ENCODE measurements around the gene RPLP2. TPM values are rescaled to one million over a fixed set of nuclear protein-coding genes. Genes with fewer than 3 reads are reported as not detected.

Gene RPLP2
- total RNA-seq, 1 donor from 2014 or later: 1,209 TPM

- ATAC-seq (no peak), DNase-seq (ENCODE audit: low spot score) (no peak)
- intact Hi-C loops (cut with DNase I): loop anchor here (5.0 kb wide), 1 partner anchor 198 kb away; no protein-coding TSS in a partner anchor
Observed at GRCh38 chr11:853682-854448, 44.1 kb downstream of the RPLP2 start.

- DNase-seq (ENCODE audit: low spot score): no peak
- intact Hi-C loops (cut with DNase I): loop anchor here (5.0 kb wide), 1 partner anchor 198 kb away; no protein-coding TSS in a partner anchor
- ATAC-seq: no peak
Observed at GRCh38 chr11:854601-855329, 45.0 kb downstream of the RPLP2 start.

- intact Hi-C loops (cut with DNase I): no loop called here
- no peak for ATAC-seq
Observed at GRCh38 chr11:855330-855674, 45.5 kb downstream of the RPLP2 start.

DNA sequence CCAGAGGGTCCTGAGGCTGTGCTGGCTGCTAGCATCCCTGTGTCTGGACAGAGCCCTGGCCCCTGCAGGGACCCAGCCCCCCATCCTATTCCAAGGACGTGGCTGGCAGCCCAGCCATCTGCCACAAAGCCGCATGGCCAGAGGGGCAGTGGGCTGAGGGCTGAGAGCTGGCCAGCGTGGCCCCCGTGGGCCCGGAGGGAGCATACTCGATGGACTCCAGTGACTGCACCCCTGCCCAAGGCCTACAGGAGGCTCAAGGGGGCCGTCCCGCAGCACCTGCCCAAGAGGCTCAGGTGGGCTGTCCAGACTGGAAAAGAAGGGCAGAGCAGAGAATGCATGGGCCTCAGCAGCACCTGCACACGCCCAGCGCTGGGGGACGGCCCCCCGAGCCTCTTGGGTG lies 46.0 kb downstream of the RPLP2 start:
- DNase-seq (ENCODE audit: low spot score) (no peak), ATAC-seq (no peak)
- intact Hi-C loops (cut with DNase I): no loop called here

More at GRCh38 chr11:855330-855674, 45.5 kb downstream of the RPLP2 start:
- DNase-seq (ENCODE audit: low spot score): no peak

- intact Hi-C loops (cut with DNase I): no loop called here
- ATAC-seq: no peak
- no peak for DNase-seq (ENCODE audit: low spot score)
Observed at GRCh38 chr11:856397-856796, 46.6 kb downstream of the RPLP2 start.

- DNase-seq (ENCODE audit: low spot score): no peak
- intact Hi-C loops (cut with DNase I): no loop called here
- ATAC-seq: no peak
Observed at GRCh38 chr11:858053-858761, 48.4 kb downstream of the RPLP2 start.

DNA sequence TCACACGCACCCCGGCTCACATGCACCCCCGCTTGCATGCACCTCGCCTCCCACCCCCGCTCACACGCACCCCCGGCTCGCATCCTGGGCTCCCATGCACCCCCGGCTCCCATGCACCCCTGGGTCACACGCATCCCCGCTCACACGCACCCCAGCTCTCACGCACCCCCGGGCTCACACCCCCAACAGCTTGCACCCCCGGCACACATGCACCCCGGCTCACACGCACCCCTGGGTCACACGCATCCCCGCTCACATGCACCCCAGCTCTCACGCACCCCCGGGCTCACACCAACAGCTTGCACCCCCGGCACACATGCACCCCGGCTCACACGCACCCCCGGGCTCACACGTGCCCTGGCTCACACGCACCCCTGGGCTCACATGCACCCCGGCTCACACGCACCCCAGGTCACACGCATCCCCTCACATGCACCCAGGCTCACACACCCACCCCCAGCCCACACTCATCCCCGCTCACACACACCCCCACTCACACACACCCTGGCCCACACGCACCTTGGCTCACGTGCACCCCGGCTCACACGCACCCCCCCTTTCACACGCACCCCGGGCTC lies 49.1 kb downstream of the RPLP2 start:
- no peak for ATAC-seq
- DNase-seq (ENCODE audit: low spot score): no peak
- intact Hi-C loops (cut with DNase I): no loop called here

DNA sequence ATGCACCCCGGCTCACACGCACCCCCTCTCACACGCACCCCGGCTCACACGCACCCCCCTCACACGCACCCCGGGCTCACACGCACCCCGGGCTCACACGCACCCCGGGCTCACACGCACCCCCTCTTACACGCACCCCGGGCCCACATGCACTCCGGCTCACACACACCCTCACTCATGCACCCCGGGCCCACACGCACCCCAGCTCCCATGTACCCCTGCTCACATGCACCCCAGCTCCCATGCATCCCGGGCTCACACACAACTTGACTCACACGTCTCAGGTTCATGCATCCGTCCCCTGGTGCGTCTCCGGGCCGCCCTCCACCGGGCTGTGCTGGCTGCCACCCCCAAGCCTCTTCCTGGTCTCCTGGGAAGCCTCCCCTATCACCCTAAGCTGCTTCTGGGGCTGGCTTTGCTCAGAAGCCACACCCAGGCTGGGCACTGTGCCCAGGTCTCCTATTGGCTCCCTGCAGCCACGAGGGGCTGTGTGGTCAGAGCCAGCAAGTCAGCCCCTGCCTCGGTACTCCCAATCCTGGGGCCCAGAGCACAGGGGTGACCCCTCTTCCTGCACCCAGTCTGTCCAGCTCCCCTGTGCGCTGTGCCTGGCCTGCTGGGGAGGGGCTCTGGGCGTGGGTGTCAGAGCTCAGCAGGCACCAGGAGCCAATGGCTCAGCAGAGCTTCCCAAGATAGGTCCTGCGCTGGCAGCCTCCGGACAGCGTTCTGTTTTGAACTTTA lies 49.8 kb downstream of the RPLP2 start:
- peak; percentile 71 for ATAC-seq
- intact Hi-C loops (cut with DNase I): no loop called here
- DNase-seq (ENCODE audit: low spot score): peak; percentile 89

DNA sequence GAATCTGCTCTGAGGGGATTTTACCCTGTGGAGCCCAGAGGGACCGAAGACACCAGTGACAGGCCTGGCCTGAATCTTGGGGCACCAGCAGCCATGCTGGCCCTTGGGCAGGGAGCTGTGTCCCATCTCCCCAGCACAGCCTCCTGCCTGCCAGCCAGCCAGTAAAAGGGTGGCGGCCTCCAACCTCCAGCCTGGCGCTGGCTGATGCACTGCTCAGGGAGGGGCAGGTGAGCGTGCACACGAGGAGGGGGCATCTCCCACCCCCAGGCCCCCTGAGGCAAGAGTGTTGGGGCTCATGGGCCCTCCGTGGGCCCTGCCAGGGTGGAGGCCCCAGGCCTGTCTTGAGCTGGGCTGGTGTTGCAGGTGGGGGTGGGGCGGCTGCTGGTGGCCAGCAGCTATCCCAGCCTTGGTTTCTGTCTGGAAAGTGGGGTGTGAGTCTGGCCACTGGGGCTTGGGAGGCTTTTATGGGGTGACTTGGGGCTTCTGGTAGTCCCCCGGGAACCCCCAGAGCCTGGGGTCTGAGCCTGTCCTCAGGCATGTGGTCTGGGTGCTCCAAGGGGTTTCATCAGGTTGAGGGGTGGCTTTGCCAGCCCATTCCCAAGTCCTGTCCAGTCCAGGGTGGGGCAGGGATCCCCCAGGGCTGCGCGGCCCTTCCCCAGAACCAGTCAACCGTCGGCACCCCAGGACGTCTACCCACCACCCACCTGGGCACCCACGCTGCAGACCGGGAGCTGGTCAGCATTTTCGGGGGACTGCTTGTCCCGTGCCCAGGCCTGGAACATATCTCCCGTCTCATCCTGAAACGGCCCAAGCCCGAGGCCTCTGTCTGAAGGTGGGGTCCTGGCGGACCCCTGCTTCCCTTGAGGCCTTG lies 50.7 kb downstream of the RPLP2 start:
- no peak for DNase-seq (ENCODE audit: low spot score)
- ATAC-seq: no peak
- intact Hi-C loops (cut with DNase I): no loop called here

DNA sequence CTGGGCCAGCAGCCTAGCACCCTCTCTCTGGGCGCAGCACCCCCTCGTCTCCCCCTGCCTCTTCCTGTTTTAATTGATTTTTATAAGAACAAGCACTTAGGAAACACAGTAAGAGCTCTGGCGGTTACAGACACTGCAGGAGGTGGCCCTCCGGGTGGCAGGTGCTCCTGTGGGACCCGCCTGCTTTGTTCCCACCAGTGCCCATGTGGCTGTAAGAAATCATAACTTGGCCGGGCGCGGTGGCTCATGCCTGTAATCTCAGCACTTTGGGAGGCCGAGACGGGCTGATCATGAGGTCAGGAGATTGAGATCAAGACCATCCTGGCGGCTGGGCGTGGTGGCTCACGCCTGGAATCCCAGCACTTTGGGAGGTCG lies 51.3 kb downstream of the RPLP2 start:
- intact Hi-C loops (cut with DNase I): no loop called here
- ATAC-seq: no peak
- no peak for DNase-seq (ENCODE audit: low spot score)

GRCh38 chr11:862081-862661 lies 52.4 kb downstream of the RPLP2 start:
- intact Hi-C loops (cut with DNase I): no loop called here
- peak; percentile 8 for ATAC-seq
- no peak for DNase-seq (ENCODE audit: low spot score)

Other genes starting within 250 kb of the RPLP2 start
- 1.3 TPM for gene LMNTD2, start 249.2 kb upstream of the RPLP2 start, total RNA-seq
- 7.5 TPM for gene RASSF7, start 249.0 kb upstream of the RPLP2 start, total RNA-seq
- gene PHRF1, start 233.5 kb upstream of the RPLP2 start, total RNA-seq: 33.5 TPM
- 19.6 TPM for gene IRF7, start 194.0 kb upstream of the RPLP2 start, total RNA-seq
- not detected for gene CDHR5, start 185.0 kb upstream of the RPLP2 start, total RNA-seq
- gene SCT, start 182.8 kb upstream of the RPLP2 start, total RNA-seq: not detected
- gene DRD4, start 172.7 kb upstream of the RPLP2 start, total RNA-seq: 4.1 TPM
- 52.8 TPM for gene DEAF1, start 114.7 kb upstream of the RPLP2 start, total RNA-seq
- gene TMEM80, start 114.2 kb upstream of the RPLP2 start, total RNA-seq: 28.4 TPM
- 24.9 TPM for gene EPS8L2, start 103.7 kb upstream of the RPLP2 start, total RNA-seq
- gene TALDO1, start 62.5 kb upstream of the RPLP2 start, total RNA-seq: 187 TPM
- 74.8 TPM for gene GATD1, start 32.5 kb upstream of the RPLP2 start, total RNA-seq
- not detected for gene CEND1, start 19.9 kb upstream of the RPLP2 start, total RNA-seq
- 7.2 TPM for gene SLC25A22, start 11.7 kb upstream of the RPLP2 start, total RNA-seq
- gene PIDD1, start 4.7 kb upstream of the RPLP2 start, total RNA-seq: 16.7 TPM
- 174 TPM for gene PNPLA2, start 8.9 kb downstream of the RPLP2 start, total RNA-seq
- 8.7 TPM for gene CRACR2B, start 18.0 kb downstream of the RPLP2 start, total RNA-seq
- gene CD151, start 23.0 kb downstream of the RPLP2 start, total RNA-seq: 263 TPM
- 85.2 TPM for gene POLR2L, start 32.6 kb downstream of the RPLP2 start, total RNA-seq
- gene TSPAN4, start 32.9 kb downstream of the RPLP2 start, total RNA-seq: 118 TPM
- gene CHID1, start 100.8 kb downstream of the RPLP2 start, total RNA-seq: 59.4 TPM
- 119 TPM for gene AP2A2, start 115.9 kb downstream of the RPLP2 start, total RNA-seq
- gene MUC6, start 226.8 kb downstream of the RPLP2 start, total RNA-seq: not detected